Ramos (cell line): ENCODE results near the gene PLCB3.

Experiments
- in situ Hi-C: fragments of 300-500 bp; cut with MboI; formaldehyde crosslinking; loops from one replicate; pipeline ENCODE4 v1.14.3; 2022; ENCODE audit warnings: low sequenced_read_pairs; ENCODE audit not compliant: unreplicated experiment

Gene PLCB3

DNA sequence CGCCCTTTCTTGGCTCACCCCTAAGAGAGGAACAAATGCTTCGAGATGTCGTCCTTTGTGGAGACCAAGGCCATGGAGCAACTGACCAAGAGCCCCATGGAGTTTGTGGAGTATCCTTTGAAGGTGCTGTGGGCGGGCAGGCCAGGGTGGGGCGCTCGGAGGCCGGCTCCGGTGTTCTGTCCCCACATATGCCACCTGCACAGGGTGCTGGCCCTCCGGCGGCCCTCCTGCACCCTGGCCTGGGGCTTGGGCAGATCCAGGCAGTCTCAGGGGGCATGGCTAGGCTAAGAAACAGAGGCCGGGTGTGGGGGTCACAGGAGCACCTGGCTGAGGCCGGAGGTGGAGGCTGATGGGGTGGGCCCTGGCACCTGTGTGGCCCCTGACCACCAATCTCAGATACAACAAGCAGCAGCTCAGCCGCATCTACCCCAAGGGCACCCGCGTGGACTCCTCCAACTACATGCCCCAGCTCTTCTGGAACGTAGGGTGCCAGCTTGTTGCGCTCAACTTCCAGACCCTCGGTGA lies 10.3 kb downstream of the PLCB3 start:
- in situ Hi-C loops = no loop called here

DNA sequence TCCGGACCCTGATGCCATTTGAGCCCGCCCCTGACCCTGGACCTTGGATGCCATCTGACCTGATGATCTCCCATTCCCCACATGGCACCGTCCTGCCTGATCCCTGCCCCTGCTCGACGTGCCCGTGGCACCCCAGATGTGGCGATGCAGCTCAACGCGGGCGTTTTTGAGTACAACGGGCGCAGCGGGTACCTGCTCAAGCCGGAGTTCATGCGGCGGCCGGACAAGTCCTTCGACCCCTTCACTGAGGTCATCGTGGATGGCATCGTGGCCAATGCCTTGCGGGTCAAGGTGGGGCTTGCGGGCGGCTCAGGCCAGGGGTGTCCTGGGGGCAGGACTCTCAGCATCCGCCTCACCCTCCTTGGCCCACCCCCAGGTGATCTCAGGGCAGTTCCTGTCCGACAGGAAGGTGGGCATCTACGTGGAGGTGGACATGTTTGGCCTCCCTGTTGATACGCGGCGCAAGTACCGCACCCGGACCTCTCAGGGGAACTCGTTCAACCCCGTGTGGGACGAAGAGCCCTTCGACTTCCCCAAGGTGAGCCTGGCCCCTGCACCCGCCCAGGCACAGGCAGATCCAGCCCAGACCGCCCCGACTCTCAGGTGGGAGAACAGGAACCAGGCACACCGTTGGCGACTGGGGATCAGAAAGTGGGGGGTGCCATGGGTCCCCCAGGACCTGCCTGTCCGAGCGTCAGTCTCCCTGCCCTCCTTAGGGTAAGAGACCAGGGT lies 11.1 kb downstream of the PLCB3 start:
- in situ Hi-C loops = no loop called here

DNA sequence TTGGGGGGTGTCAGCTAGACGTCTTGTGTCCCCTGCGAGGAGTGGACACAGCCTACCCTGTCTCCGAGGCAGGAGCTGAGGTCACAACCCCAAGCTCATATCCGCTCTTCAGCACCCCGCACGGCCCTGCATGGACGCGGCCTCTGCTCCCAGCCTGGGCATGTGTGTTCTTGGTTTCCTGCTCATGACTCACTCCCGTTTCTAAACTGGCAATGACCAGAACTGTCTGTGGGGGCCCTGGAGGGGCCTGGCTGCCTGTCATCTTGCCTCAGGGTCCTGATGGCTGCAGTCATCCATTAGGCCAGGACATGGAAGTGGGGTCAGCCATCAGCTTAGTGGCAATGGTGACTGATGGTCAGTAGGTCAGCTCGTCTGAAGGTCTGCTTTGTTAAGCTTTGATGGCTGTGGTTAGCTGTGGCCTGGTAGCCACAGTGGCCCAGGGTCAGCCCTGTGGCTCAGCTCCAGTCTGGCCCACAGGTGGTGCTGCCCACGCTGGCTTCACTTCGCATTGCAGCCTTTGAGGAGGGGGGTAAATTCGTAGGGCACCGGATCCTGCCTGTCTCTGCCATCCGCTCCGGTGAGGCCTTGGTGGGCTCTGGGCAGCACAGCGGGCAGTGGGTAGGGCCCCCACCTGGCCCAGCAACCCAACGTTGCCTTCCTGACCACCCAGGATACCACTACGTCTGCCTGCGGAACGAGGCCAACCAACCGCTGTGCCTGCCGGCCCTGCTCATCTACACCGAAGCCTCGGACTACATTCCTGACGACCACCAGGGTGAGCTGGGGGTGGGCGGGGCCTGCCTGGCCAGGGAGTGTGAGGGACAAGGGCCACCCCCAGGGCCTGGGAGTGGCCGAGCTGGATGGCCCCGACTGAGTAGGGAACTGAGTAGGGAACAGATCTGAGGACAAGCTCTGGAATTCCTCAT lies 12.0 kb downstream of the PLCB3 start:
- in situ Hi-C loops = no loop called here

DNA sequence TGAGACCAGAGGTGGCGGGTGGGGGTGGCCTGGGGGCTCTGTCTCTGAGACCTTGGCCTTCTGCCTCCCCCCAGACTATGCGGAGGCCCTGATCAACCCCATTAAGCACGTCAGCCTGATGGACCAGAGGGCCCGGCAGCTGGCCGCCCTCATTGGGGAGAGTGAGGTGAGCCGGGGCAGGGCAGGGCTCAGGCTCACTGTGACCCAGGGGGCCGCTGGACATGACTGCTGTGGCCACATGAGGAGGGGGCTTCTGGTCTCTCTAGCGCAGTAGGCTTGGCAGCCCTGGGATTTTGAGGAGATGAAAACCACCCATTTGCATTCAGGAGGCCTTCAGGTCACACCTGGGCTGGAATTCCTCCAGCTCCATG lies 12.6 kb downstream of the PLCB3 start:
- in situ Hi-C loops = no loop called here

DNA sequence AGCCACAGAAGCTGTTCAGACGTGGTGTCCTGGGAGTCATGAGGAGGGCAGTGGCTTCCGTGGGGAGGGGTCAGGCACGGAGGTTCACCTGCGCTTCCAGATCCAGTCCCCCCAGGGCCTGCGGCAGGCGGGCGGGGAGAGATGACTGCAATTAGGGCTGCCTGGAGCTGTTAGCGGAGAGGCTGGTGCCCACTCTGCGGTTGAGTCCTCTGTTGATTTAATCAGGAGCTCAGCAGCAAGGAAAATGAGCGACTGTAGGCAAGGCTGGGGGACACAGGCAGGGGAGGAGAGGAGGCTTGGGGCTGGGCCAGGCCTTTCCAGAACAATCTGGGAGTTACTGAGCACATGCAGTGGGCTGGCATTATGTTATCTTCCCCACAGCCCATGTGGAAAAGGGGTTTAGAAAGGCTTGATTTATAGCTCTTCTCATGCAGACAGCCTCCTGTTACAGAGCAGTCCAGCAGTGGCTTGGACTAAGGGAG lies 13.1 kb downstream of the PLCB3 start:
- in situ Hi-C loops = no loop called here

DNA sequence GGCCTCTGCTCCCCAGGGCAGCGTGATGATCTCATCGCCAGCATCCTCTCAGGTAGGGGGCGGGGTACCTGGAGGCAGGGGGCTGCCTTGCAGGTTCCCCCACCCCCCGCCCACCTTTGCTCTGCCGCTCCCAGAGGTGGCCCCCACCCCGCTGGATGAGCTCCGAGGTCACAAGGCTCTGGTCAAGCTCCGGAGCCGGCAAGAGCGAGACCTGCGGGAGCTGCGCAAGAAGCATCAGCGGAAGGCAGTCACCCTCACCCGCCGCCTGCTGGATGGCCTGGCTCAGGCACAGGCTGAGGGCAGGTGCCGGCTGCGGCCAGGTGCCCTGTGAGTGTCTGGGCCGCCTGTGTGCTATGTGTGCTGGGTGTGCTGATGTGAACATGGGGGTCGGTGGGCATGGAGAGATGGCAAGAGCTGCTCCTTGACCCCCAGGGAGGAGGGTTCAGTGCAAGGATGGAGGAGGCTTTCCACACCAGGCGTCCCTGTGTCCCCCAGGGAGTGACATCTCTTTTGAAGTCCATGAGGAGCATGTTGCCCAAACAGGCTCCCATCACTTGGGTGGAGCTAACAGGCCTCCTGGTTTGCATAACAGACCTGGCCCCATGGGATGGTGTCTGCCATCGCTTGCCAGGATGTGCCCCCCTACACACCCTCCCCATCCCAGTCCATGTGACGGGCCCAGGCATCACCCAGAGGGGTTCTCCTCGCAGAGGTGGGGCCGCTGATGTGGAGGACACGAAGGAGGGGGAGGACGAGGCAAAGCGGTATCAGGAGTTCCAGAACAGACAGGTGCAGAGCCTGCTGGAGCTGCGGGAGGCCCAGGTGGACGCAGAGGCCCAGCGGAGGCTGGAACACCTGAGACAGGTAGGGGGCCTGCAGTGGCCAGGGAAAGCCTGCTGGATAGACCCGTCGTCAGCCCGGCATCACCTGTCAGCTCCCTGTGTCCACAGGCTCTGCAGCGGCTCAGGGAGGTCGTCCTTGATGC lies 14.1 kb downstream of the PLCB3 start:
- in situ Hi-C loops = no loop called here

DNA sequence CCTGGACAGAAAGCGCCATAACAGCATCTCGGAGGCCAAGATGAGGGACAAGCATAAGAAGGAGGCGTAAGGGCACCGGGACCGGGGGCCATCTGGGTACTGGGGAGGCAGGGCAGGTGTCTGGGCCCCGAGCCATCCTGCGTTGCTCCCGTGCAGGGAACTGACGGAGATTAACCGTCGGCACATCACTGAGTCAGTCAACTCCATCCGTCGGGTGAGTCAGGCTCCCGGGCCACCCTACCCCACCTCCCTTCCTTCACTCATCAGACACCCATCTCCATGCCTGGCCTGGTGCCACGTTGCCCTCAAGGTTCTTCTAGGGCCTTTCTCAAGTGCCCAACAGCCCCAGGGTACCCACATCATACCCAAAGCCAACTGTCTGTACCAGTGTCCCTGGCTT lies 15.0 kb downstream of the PLCB3 start:
- in situ Hi-C loops = no loop called here

DNA sequence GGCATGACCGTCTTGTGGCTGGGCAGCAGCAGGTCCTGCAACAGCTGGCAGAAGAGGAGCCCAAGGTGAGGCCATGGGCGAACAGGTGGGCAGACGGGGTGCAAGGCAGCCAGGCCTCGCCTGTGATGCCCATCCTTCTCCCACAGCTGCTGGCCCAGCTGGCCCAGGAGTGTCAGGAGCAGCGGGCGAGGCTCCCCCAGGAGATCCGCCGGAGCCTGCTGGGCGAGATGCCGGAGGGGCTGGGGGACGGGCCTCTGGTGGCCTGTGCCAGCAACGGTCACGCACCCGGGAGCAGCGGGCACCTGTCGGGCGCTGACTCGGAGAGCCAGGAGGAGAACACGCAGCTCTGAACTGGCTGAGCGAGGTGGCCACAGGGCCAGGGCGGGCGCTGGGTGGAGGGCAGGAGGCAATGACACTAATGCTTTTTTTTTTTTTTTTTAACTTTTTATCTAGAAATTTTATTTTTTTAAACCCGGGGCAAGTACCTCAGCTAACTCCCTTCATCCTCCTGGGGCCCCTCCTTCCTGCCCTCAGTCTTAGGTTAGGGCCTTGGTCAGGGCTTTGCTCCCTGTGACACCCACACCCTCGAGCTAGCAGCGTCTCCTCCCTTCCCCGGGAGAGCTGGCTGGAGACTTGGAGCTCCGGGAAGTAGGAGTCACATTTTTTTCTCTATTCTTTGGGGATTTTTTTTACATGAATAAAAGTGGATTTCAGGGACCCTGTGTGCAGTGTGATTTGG lies 16.0 kb downstream of the PLCB3 start:
- in situ Hi-C loops = no loop called here

DNA sequence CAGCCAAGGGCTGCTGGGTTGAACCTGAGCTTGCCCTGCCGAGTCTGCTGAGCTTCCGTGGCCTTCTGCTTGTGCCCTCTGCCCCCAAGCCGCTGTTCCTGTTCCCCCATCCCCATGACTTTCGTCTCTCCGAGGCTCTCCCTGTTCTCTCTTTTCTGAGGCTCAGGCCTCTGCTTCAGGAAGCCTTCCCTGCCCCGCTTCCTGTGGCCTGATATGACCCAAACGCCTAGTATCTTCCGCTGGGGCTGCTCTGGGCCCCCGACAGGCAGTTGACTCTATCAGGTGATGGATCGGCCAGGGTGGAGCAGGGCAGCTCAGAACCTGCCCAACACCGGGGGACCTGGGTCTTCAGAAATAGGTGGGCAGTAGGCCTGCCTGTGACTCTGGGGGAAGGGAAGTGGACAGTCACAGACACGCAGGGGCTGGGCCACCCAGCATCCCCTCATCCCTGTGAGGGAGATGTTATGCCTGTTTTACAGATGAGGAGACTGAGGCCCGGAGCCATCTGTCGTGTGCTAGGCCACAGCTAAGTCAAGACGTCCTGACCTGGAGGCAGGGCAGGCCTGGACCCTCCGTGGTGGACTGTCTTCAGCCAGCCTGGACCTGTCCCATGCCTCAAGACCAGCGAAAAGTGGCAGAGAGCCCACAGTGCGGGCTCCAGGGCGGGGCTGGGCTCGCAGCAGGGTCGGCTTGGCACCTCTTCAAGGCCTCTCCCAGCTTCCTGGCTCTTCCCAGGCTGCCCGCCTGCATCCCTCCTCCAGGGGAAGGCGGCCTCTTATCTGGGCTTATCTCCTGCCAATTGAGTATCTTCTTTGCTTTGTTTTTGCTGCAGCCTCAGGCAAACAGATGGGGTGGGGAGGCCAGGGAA lies 16.9 kb downstream of the PLCB3 start:
- in situ Hi-C loops = no loop called here

DNA sequence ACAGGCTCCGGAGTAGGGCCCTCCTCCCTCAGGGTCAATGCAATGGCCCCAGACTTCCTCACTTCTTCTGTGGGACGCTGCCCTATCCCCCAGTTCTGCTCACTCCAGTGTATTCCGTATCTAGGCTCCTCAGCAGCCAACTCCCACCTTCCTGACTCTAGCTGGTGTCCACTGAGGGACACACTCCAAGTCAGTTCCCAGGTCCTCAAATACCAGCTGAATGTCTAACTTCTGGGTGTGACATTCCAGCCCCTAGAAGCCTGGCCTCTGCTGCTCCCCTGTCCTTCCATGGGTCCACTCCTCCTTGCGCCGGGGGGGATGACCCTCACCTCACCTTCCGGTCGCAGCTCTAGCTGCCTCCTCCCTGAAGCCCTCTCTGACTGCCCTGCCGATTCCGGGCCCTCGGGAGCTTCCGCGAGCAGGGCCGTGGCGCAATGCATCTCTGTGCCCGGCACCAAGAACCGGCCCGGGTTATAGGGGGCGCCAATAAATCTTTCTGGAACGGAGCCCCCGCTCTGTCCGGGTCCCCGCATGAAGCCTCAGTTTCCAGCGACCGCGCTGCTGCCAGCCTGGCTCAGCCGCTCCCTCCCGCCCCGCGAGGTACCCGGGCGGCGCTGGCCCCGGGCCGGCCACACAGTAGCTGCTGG lies 17.7 kb downstream of the PLCB3 start:
- in situ Hi-C loops = no loop called here

DNA sequence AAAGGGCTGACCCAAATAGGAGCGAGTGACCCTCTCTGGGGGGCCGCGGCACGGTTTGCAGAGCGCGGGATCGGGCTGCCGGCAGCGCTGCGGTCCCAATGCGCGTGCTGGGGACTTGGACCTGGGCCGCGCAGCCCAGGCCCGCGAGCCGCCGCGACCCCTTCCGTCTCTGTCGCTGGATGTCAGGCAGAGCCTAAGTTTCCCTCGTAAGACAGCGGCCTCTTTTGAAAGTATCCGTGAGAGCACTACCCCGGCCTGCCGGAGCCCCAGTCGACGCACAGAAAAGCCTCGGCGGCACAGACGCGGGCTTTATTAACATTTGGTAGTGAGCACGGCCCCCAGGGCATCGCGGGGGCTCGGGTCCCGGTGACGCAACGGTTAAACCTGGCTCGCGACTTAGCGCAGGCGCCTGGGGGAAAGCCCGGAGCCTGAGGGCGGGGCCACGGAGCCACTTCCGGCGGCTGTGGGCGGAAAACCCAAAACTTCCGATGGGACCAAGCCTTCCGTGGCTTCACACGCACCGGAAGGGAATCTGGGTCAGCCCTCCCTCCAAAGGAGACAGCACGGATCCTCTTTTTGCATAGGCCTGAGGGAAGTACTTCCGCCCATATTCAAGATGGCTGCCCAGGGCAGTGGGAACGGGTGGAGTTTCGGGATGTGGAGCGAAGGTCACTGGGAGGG lies 18.4 kb downstream of the PLCB3 start:
- in situ Hi-C loops = no loop called here

DNA sequence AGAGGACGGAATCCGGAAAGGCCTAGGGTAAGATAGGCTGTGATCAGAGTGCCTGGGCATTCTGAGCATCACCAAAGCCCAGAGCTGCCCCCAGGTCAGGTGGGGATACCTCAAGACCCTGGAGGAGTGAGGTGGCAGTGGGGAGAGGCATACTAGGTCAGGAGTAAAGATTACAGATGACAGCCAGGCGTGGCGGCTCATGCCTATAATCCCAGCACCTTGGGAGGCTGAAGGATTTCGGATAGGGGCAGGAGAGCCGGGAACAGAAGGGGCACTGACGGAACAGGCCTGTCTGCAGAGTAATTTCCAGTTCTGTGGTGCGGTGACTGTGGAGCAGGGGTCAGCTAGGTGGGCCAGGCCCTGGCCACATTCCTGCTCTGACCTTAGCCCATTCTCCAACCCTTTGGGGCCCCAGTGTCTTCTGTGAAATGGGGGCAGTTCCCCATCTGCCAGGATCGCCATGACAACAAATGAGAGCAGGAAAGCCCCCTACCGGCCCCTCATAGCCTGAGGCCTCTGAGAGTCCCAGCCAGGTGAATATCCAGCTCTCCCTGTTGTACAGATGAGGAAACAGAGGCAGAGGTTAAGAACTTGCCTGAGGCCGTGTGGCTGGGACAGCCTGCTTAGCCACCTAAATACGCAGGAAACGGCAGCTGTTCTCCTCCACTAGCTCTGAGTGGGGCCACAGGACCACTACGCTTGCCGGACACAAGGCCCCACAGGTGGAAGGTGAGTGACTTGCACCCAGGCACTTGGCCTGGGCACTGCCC lies 23.9 kb downstream of the PLCB3 start:
- in situ Hi-C loops = no loop called here

DNA sequence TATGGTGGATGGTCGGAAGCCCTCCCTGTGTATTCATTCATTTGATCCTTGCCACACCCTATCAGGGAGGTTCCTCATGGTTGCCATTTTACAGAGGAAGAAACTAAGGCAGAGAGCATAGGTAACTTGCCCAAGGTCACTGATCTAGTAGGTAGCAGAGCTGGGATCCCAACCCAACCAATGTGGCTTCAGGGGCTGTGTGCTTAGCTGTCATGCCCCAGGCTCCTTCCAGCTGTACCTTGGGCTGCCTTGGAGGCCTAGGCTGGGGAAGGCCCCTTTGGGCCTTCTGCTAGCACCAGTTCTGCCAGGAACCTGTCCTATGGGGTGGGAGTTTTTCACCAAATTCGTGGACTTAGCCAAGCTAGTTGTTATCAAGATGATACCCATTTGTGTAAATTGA lies 24.5 kb downstream of the PLCB3 start:
- in situ Hi-C loops = no loop called here

DNA sequence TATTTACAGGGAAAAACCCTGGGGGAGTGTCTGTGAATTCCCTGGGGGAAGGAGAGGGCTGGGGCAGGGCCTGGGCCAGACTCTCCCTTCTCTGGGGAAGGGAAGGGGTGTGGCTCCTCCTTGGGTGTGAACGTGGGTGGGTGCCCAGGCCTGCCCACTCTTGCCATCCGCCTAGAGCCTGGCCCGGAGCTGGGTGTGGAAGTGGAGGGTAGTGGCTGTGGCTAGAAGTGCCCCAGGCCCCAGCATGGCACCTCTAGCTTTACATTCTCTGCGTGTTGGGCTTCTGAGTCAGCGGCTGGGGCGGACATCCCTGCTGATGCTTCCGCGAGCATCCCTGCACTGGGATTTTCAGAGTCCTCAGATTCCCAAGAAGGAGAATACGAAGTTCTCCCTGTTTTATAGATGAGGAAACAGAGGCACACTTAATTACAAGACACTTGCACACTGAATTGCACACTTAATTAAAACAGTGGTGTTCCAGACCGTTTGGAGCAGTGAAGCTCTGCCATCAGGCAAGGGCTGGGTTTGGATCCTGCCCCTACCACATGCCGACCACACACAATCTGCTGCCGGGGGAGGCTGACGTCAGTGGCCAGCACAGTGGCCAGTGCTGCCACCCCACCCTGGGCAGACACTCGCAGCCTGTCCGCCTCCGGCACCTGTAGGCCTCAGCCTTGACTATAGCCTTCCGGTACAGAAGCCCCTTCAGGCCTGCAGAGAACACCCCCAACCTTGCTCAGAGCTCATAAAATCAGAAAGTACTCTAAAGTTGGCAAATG lies 25.5 kb downstream of the PLCB3 start:
- in situ Hi-C loops = no loop called here

DNA sequence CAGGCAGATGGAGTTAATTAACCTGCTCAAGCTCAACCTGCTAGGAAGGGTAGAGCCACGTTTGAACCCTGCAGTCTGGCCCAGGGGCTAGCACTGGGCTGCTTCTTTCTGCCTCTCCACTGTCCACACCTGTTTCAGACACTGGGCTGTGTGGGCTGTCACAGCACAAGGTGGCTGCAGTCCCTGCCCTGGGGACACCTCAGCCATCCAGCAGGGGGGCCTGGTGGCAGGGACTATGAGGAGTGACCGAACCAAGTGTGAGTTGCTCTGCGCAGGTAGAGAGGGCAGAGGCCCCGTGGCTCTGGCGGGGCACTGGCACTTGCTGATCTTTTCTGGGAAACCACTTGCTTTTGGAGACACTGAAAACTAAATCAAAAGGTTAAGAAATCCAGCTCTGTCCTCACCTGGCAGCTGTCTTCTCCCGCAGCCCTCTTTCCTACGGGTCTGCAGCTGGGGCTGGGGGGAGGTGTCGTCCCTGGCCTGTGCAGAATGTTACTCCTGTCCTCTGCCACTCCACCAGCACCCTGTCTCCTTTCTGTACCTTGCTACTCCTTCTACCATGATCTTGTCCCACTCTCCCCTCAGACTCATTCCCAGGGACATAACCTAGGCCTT lies 27.4 kb downstream of the PLCB3 start:
- in situ Hi-C loops = no loop called here
